Coronary artery (tissue), 2 donors: ENCODE data around the gene ZNF668.
A peak's percentile ranks its signal among the peaks of the same experiment; 100 is the strongest.

Experiments used
- DNase-seq: peaks from one replicate; pipeline ENCODE4 v3.0.0-alpha.2; 2017; ENCODE audit warnings: low spot score
- H3K27ac ChIP-seq, 2 donors: fragments of 200-600 bp; sonication (generic); one replicate each; pipeline ENCODE4 v1.5.1; 2016 to 2019
- H3K4me3 ChIP-seq: fragments of 200-600 bp; sonication (generic); 2 replicates; pipeline ENCODE4 v1.5.1; 2016; ENCODE audit warnings: mild to moderate bottlenecking, moderate library complexity
- TF ChIP-seq, protein P1 (sequence below): fragments of 200-600 bp; sonication (generic); IDR thresholded peaks from one replicate; pipeline ENCODE4 v1.5.1; 2019; ENCODE audit warnings: antibody characterized with exemption

ZNF668 gene

DNA sequence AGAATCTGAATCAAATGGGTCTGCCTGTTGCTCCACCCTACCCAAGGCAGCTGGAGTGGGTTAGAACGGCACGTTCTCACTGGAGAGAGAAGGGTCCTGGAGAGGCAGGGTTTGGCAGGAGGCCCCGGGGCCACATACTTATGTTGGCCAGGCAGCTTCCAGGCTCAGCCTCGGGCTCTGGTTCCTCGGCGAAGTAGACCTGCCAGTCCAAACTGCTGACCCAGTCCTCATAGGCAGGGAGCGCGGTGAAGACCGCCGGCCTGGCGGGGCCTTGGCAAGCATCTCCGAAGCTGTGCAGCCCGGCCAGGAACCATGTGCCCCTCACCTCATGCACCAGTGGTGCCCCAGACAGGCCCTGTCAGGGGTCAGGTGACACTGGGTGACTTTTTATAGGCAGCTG, 9.9 kb upstream of the ZNF668 start:
- no peak overlapping the region for H3K27ac ChIP-seq
- no peak overlapping the region for H3K4me3 ChIP-seq
- TF ChIP-seq, protein P1, sequence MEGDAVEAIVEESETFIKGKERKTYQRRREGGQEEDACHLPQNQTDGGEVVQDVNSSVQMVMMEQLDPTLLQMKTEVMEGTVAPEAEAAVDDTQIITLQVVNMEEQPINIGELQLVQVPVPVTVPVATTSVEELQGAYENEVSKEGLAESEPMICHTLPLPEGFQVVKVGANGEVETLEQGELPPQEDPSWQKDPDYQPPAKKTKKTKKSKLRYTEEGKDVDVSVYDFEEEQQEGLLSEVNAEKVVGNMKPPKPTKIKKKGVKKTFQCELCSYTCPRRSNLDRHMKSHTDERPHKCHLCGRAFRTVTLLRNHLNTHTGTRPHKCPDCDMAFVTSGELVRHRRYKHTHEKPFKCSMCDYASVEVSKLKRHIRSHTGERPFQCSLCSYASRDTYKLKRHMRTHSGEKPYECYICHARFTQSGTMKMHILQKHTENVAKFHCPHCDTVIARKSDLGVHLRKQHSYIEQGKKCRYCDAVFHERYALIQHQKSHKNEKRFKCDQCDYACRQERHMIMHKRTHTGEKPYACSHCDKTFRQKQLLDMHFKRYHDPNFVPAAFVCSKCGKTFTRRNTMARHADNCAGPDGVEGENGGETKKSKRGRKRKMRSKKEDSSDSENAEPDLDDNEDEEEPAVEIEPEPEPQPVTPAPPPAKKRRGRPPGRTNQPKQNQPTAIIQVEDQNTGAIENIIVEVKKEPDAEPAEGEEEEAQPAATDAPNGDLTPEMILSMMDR: no peak
- DNase-seq: no peak

DNA sequence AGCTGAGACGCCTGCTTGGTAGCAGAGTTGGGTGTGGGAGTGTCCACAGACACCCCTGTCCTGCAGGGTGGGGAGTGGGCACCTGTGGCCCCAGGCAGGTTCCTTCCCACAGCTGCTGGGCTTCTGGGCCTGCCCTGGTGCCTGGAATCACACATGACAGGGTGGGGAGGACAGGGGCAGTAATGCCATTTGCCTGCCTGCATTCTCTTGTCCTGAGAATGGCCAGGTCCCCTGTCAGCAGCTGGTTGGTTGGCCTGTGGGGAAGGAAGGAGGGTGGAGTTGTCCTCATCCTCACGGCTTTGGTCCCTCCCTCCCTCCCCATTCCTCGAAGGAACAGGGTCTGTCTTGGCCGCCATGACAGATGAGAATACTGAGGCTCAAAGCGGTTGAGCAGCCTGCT, 9.5 kb upstream of the ZNF668 start:
- Histone ChIP-seq H3K4me3 (no peak overlapping the region), H3K27ac (no peak overlapping the region)
- TF ChIP-seq, protein P1: no peak
- DNase-seq: no peak

DNA sequence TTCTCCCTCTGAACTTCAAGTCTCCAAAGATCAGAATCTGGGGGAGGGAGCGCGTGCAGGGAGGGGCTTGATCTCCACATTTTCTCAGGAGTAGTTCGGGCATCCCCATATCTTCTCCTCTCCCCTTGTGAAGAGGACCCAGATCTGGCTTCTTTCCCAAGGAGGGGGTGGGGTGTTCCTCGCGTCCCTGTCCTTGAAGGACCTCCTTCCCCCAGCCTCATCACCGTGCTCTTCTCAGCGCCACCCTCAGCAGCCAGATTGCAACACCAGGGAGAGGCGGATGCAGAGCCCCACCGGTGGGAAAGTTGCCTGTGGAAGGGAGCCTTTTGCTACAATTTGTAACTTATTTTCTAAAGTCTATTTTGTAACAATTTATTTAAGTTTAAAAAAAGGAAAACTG, 9.0 kb upstream of the ZNF668 start:
- TF ChIP-seq, protein P1: no peak
- no peak for DNase-seq
- Histone ChIP-seq H3K4me3 (no peak overlapping the region), H3K27ac (peak overlapping the region in 1 of 2 donors; percentile 28)

DNA sequence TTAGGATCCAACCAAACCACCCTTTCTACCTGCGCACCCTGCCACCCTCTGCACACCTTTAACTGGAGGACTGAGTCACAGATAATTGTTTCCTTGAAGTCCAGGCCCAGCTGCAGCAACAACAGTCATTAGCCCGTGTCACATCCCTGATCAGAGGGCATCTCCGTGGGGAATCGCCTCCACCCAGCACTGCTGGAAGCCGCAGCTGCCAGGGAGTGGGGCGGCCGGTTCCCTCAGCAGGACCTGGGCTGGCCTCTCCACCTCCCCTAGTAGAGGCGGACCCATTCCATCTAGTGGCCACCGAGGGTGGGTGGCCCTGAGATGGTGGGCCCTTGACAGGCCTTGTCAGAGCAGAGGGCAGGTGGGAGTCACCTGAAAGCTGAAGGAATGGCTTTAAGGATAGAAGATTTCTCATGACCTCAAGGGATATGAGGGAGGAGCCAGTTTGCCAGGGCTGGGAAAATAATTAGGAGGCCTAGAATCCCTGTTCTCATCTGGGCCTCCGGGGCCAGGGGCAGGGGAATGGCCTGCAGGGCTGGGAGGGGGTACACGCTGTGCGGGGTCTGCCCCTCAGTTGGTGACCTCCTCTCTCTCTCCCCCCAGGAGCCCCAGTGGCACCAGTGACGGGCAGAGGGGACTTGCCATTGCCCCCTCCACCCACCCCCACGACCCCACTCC, 8.5 kb upstream of the ZNF668 start:
- Histone ChIP-seq H3K4me3 (no peak overlapping the region), H3K27ac (peak overlapping the region in 1 of 2 donors; percentile 28)
- no peak for DNase-seq
- TF ChIP-seq, protein P1: no peak

DNA sequence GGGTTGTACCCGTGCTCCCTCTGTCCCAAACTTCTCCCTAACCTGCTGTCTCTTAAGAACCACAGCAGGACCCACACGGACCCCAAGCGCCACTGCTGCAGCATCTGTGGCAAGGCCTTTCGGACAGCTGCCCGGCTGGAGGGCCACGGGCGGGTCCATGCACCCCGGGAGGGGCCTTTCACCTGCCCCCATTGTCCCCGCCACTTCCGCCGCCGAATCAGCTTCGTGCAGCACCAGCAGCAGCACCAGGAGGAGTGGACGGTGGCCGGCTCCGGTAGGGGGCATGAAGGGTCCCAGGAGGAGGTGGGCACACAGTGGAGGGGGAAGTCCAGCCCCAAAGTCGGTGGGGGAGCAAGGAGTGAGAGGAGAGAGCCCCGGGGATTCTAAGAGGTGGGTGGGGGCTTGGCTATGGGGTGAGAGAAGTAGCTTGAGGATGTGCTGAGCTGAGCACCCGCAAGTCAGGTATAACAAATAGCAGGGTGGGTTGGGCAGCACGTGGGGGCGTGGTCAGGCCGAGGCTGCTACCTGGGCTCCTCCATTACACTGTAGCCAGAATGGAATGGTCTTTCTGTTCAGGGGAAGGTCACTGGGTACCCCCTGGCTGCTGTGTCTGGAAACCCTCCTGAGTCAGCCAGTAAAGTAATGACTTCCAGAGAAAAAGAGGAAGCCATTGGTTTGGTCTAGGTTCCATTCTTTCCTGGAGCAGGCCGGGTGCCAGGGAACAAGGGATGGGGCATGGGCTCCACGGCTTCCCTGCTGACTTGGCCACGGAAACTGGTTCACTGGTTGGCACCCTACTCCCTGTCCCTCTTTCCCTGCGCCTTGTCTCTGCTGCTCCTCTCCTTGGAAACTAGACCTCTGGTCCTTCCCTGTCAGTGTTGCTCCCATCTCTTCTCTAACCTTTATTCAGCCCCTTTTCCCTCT, 7.7 kb upstream of the ZNF668 start:
- DNase-seq: no peak
- no peak overlapping the region for H3K27ac ChIP-seq
- TF ChIP-seq, protein P1: no peak
- no peak overlapping the region for H3K4me3 ChIP-seq

DNA sequence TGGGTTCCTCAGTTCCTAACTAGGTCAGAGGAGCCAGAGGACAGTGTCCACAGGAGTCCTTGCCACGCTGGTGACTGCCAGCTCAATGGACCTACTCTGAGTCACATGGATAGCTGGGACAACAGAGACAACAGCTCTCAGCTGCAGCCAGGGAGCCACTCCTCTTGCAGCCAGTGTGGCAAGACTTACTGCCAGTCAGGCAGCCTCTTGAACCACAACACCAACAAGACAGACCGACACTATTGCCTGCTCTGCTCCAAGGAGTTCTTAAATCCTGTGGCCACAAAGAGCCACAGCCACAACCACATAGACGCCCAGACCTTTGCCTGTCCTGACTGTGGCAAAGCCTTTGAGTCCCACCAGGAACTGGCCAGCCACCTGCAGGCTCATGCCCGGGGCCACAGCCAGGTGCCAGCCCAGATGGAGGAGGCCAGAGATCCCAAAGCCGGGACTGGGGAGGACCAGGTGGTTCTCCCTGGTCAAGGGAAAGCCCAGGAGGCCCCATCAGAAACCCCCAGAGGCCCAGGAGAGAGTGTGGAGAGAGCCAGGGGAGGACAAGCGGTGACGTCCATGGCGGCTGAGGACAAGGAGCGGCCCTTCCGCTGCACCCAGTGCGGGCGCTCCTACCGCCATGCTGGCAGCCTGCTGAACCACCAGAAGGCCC, 6.8 kb upstream of the ZNF668 start:
- TF ChIP-seq, protein P1: no peak

More for the DNA sequence above, 6.8 kb upstream of the ZNF668 start:
- H3K27ac ChIP-seq: no peak overlapping the region
- no peak for DNase-seq
- H3K4me3 ChIP-seq: no peak overlapping the region
